ENCODE data around the gene STXBP2.

STXBP2 gene

DNA sequence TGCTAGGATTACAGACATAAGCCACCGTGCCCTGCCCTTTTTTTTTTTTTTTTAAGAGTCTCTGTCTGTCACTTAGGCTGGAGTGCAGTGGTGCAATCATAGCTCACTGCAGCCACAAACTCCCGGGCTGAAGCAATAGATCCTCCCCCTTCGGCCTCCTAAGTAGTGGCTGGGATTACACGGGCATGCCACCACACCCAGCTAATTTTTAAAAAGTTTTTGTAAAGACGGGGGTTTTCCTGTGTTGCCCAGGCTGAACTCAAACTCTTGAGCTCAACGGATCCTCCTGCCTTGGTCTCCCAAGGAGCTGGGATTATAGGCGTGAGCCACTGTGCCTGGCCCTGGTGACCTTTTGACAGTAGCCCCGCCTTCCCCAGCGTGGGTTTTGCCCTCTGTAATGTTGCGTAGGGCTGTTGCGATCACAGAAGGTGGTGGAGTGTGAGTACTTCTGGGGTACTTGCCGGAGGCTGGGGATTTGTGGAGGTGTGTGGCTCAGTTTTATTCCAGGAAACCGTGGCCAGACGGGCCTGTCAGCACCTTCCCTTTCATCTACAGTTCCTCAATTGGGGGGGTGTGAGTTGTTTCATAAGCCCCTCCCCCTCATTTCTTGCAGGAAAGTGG is 20.3 kb downstream of the STXBP2 start:
- no peak for DNase-seq

DNA sequence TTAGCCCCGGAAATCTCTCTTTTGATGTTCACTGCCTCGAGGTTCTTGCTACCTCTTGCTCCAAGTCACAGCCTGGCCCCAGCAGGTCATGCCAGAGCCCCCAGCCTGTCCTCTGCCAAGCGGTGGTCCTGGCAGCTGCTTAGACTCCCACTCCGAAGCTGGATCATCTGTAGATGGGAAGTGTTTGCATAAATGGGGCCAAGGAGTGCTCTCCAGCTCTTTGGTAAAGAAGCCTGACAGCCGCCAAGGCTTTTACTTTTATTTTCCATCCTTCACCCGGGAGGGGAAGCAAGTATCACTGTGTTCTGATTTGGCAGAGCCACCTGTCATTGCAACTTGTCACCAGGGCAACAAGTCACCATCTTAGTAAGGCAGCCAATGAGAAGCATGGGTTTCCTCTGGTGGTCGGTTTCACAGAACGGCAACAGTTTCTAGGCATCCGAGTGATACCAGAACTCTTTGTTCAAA is 21.3 kb downstream of the STXBP2 start:
- DNase-seq, result peak; percentile 55

DNA sequence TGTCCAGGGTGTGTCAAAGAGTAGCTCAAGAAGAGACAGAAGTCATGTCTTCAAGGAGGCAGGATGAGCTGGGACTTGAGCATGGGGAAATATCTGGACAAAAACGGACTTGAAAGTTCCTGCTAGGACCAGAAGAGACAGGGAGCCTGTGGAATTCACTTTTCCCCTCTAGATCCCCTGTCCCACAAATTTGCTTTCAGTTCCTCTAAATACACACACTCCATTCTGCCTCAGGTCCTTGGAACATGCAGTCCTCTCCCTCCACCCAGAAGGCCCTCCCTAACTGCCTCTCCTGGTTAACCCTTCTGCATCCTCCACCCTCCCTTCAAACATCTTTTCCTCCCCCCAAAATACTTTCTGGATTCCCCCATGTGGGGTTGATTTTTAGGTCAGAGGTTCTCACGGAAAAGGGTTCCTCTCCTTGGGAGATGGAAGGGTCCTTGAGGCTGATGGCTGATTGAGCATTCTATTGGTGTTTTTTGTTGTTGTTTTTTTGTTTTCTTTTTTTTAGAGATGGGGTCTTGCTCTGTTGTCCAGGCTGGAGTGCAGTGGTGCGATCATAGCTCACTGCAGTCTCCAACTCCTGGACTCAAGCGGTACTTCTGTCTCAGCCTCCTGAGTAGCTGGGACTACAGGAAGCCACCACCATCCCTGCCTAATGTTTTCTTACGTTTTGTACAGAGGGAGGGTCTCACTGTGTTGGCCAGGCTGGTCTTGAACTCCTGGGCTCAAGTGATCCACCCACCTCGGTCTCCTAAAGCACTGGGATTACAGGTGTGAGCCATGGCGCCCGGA is 25.0 kb downstream of the STXBP2 start:
- DNase-seq, result no peak

DNA sequence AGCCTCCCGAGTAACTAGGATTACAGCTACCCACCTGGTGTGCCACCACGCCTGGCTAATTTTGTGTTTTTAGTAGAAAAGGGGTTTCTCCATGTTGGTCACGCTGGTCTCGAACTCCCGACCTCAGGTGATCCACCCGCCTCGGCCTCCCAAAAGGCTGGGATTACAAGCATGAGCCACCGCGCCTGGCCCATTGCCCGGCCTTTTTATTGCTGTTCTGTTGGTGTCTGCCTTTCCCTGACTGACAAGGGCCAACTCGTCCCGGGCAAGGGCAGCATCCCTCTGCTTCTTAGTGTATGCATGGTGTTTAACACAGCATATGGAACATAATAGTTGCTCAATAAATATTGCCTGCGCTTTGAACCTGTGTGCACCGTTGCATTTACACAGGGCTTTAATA is 25.7 kb downstream of the STXBP2 start:
- no peak for DNase-seq

DNA sequence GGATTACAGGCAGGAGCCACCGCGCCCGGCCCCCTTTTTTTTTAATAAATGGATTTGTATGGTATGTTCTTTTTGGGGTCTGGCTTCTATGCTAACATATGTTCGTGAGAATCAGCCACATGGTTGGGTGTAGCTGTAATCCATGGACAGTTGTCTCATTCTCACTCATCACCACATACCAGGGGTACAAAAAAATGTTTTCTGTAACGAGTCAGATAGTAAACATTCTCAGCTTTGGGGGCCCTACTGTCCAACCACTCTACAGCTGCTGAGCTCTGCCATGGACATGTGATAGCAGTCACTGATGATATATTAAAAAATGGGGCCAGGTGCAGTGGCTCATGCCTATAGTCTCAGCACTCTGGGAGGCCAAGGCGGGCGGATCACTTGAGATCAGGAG is 26.8 kb downstream of the STXBP2 start:
- DNase-seq, result no peak

DNA sequence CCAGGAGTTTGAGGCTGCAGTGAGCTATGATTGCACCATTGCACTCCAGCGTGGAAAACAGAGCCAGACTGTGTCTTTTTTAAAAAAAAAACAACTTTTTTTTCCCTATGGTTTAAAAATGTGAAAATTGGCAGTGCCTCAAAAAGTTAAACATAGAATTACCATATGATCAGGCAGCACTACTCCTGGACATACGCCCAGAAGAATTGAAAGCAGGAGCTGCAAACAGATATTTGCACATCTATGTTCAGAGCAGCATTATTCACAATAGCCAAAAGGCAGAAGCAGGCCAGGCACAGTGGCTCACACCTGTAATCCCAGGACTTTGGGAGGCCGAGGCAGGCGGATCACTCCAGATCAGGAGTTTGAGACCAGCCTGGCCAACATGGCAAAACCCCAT is 28.2 kb downstream of the STXBP2 start:
- DNase-seq, result no peak

DNA sequence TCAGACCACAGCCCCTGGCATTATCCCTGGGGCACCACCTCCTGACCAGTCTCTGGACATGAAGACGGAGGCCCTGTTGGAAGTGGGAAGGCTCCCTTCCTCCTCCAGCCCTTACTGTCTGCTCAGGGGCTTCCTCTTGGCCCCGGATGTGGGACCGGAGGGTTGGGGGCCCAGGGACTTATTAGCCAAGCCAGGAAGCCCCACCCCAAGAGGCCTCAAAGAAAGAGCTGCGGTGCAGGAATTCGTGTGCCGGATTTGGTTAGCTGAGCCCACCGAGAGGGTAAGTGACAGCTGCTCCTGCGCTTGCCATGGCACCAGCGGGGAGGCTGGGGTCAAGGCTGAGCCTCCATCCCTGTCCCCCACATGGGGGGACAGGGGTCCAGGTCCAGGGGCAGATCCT is 31.9 kb downstream of the STXBP2 start, which contains the start of gene RETN:
Gene RETN (plus strand): TSS at position 208 of the 400 bp plus-strand sequence. CDS start 278 bp downstream, outside the sequence.
- DNase-seq, result no peak

DNA sequence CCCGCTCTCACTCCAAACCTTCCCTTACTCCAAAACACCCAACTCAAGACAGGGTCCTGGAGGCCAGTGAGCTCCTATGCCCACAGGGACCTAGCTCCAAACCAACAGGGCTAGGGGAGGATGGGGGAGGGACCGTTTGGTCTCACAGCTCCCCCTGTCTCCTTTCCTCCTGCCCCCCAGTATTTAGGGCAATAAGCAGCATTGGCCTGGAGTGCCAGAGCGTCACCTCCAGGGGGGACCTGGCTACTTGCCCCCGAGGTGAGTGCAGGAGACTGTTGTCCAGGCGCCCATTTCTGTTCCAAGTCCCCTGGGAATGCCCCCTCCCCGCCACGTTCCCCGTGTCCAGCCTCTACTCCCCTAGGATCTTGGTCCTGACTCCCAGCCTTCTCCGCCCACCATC is 32.7 kb downstream of the STXBP2 start:
- no peak for DNase-seq

DNA sequence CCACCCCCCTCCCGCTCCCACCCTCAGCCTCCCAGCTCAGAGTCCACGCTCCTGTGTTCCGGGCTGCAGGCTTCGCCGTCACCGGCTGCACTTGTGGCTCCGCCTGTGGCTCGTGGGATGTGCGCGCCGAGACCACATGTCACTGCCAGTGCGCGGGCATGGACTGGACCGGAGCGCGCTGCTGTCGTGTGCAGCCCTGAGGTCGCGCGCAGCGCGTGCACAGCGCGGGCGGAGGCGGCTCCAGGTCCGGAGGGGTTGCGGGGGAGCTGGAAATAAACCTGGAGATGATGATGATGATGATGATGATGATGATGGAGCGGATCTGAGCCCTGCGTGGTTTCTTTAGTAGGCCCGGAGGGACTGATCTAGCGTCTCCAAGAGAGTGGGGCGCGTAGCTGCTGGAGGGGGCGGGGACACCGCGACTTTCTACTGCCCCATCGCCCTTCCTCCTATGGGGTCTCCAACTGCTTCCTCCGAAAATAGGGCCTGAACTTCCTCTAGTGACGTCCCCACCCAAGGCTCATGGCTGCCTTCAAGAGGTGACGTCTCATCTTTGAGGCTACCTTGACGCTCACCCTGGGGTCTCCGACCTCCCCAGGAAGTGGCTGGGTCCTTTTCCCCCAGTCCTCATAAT is 33.4 kb downstream of the STXBP2 start:
- DNase-seq, result no peak

DNA sequence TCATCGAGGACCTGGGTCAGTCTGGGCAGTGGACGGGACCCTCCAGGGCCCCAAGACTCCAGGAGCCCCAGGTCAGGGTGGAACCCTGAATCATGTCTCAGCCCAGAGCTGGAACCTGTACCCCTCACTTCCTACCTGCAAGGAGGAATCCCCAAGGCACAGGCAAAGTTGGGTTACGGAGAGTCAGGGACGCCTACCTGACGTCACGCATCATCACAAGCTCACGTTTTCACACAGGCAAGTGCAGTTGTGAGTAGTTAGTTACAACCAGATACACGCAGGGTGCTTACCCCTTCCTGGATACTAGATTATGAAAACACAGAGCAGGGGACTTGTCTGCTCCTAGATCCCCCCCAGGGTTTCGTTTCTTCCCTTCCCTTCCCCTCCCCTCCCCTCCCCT is 33.9 kb downstream of the STXBP2 start:
- DNase-seq, result no peak

DNA sequence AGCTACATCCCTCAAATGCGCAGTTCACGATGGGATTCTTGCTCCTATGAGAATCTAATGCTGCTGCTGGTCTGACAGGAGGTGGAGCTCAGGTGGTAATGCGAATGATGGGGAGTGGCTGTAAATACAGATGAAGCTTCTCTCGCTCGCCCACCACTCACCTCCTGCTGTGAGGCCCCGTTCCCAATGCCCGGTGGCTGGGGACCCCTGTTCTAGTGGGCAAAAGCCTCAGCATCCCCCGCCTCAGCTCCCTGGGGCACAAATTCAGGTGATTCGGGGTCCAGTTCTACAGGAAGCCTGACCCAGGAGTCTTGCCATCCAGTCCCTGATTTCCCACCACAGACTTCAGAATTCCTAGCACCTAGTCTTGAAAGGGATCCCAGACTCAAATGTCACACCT is 35.6 kb downstream of the STXBP2 start:
- DNase-seq, result no peak

DNA sequence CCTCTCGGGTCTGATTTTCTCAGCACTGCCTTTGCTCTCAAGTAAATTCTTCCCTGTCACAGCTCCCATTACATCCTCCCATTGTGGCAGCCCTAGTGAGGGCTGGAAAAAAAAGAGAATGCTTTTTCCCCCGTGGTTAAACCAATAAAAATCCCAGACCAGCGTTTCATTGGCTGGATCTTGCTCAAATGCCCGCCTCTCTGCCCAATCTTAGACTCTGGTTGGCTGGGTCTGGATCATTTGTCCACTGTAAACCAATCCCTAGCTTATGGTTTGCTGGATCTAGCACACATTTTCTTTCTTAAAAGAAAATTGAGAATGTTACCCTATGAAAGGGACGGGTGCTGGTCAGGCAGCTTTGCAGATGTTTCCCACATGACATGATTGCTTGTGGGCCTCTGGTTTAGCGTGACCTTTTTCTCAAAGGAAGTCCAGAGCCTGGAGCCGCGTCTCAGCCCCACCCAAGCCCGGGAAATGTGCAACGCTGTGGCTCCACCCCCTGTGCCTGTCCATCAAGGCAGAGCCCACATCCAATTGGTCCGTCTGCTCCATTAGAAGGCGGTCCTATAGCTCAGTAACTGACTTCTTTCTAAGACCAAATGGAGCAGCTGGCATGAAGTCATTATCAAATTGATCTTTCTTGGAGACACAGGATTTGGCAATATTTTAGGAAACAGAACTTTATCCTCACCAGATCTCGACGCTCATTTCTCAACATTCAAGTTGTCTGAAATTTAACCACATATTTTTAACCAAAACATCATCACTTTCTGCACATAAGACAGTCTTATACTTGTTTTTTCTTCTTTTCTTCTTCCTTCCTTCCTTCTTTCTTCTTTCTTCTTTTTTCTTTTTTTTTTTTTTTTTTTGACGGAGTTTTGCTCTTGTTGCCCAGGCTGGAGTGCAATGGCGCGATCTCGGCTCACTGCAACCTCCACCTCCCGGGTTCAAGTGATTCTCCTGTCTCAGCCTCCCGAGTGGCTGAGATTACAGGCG is 37.4 kb downstream of the STXBP2 start:
- no peak for DNase-seq

DNA sequence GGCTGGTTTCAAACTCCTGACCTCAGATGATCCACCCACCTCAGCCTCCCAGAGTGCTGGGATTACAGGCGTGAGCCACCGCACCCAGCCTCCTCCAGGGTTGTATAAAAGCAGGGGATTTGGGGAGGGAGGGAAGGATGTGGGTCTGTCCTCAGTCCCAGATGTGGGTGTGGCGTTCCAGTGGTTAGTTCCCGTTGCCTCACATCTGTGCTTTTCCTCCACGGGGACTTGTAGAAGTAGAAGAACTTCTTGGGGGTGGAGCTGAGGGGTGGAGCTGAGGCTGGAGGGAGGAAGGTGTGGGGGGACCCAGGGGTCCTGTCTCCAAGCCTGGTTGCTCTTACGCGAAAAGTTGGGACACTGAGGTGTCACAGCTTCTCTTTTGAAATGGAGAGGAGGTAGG is 39.5 kb downstream of the STXBP2 start:
- DNase-seq, result no peak

DNA sequence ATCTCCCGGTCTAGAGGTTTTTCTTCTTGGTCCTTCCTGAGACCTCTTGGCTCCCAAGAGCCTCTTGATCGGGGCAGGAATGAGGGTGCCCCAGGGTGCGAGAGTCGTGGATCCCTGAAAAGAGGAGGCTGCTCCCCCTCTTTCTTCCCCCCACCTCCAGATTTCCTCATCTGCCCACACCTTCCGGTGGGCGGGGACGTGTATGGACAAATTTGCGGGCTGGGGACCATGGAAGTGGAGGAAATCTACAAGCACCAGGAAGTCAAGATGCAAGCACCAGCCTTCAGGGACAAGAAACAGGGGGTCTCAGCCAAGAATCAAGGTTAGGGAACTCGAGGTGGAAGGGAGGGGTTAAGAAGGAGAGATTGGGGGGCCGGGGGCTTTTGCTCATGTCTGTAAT is 39.9 kb downstream of the STXBP2 start, which contains the start of gene MCEMP1:
Gene MCEMP1 (plus strand): TSS at position 237 of the 400 bp plus-strand sequence. CDS start 31 bp downstream, at position 268.
- DNase-seq, result no peak

DNA sequence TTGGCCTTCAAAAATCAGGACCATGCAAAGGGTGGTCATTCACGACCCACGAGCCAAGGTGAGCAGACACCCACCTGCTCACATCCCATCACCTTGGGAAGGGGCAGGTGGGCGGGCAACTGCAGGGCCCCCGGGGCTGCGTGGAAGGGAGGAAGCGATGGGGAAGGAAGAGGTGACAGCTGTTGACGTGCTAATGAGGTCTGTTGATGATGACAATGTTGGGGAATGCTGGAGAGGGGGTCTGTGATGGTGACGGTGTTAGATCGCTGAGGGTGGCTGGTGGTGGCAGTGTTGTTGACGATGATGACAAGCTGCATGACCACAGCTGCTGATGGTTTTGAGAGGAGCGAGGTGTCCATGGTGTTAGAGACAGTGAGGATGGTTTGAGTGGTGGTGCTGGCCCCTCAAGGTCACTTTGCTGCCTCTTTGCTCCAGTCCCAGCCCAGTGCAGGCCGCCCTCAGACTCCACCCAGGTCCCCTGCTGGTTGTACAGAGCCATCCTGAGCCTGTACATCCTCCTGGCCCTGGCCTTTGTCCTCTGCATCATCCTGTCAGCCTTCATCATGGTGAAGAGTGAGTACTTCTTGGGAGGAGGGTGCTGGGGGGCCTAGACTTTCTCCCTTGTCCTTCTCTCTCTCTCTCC is 40.9 kb downstream of the STXBP2 start:
- no peak for DNase-seq

DNA sequence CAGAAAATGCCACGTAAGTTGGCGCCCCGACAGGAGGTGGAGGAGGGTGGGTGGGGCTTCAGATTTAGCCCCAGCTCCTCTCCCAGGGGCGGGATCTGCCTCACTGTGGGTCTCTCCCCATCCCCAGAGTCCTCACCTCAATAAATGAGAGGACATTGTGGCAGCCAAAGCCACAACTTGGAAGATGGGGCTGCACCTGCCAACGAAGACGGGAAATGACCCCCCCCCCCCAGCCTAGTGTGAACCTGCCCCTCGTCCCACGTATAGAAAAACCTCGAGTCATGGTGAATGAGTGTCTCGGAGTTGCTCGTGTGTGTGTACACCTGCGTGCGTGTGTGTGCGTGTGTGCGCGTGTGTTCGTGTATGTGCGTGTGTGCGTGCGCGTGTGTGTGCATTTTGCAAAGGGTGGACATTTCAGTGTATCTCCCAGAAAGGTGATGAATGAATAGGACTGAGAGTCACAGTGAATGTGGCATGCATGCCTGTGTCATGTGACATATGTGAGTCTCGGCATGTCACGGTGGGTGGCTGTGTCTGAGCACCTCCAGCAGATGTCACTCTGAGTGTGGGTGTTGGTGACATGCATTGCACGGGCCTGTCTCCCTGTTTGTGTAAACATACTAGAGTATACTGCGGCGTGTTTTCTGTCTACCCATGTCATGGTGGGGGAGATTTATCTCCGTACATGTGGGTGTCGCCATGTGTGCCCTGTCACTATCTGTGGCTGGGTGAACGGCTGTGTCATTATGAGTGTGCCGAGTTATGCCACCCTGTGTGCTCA is 42.3 kb downstream of the STXBP2 start:
- peak; percentile 26 for DNase-seq

DNA sequence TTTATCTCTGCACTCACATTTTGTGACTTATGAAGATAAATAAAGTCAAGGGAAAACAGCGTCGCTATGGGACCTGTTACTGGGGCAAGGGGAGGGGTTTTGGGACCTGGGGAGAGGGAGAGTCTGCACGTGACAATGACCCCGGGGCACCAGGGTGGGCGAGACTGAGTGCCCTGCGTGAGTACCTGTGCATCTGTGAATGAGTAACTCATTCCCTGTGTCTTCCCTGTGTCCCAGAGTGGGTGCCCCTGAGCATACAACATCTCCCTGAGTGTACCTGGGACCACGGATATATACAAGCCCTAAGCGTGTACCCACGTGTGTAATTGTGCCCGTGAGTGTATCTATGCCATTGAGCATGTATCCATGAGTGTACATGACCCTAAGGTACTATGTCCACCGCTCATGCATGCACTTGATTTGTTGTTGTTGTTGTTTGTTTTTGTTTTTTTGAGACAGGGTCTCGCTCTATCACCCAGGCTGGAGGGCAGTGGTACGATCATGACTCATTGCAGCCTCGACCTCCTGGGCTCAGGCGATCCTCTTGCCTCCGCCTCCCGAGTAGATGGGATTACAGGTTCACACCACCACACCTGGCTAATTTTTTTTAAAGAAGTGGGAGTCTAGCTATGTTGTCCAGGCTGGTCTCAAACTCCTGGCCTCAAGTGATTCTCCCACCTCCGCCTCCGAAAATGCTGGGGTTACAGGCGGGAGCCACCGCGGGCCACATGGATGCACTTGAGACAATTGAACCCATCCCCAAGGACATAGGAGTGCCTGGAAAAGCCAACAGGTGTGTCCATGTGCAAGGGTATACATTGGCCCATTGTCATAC is 43.1 kb downstream of the STXBP2 start:
- peak; percentile 40 for DNase-seq

DNA sequence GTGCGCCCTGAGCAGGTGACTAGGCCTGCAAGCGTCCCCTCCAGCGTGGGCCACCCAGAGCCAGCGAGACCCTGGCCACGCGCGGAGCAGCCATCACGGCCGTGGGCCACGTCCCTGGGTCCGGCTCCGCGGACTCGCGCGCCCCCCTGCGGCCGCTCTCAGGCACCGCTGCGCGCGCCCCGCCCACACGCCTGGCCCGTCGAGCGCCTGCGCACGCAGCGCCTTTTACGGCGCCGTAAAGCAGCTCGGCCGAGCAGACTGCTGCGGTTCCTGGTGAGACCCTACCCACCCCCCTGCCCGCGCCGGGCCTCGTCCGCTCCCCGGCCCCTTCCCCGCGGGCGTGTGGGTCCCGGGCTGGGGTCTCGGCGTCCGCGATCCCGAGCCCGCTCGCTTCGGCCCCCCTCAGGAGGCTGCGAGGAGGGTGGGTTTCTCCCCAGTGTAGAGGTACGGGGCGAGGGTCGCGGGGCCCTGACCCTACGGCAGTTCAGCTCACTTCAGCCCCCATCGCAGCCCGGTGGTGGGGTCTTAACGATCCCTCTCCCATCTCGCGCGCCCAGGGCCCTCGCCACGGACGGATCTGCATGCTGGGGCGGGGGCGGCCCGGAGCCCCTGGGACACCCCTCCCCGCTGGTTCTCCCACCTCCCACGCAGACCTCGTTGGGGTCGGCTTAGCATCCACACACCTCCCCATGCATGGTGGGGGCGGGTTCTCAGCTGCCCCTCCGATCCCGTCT is 43.9 kb downstream of the STXBP2 start, which contains the start of gene TRAPPC5:
Gene TRAPPC5 (plus strand): TSS at position 228 of the 734 bp plus-strand sequence. CDS start 1,421 bp downstream, outside the sequence.
- DNase-seq, result peak; percentile 43

Measured in DMS79 (cell line).